Vagina (tissue), 2 donors: ENCODE results near the gene KRT75. TPM values are rescaled to one million over a fixed set of nuclear protein-coding genes. Genes with fewer than 3 reads are reported as not detected.
"Not testable (repeated sequence)": the region's sequence is repeated elsewhere in the genome, so short reads cannot be mapped to it uniquely, and the experiment has no call there.

ENCODE experiments used
- DNase-seq, 2 donors: peaks; one replicate each; pipeline ENCODE4 v3.0.0-alpha.2; 2017; ENCODE audit errors: extremely low spot score in 2 of 2
- H3K27ac ChIP-seq: fragments of 200-600 bp; sonication (generic); one replicate; pipeline ENCODE4 v1.5.1; 2019
- H3K27me3 ChIP-seq: fragments of 200-600 bp; sonication (generic); one replicate; pipeline ENCODE4 v1.5.1; 2019
- H3K36me3 ChIP-seq, 2 donors: fragments of 200-600 bp; sonication (generic); one replicate each; pipeline ENCODE4 v1.5.1; 2017 to 2019
- H3K4me1 ChIP-seq: fragments of 200-600 bp; sonication (generic); one replicate; pipeline ENCODE4 v1.5.1; 2019
- H3K4me3 ChIP-seq, 2 donors: fragments of 200-600 bp; sonication (generic); 1 replicate in 1 of 2; 2 replicates in 1 of 2; pipeline ENCODE4 v1.5.1; 2016 to 2019
- H3K9me3 ChIP-seq: fragments of 200-600 bp; sonication (generic); one replicate; pipeline ENCODE4 v1.5.1; 2019
- POLR2A ChIP-seq, 2 donors: fragments of 450-650 bp; IDR thresholded peaks; one replicate each; pipeline ENCODE4 v1.6.1; 2017; ENCODE audit warnings: antibody characterized with exemption in 2 of 2, mild to moderate bottlenecking in 2 of 2, moderate library complexity in 2 of 2
- POLR2AphosphoS5 ChIP-seq, 2 donors: sonication (generic); formaldehyde crosslinking; IDR thresholded peaks; one replicate each; pipeline ENCODE4 v1.9.0; 2017; ENCODE audit warnings: antibody characterized with exemption in 2 of 2, mild to moderate bottlenecking in 2 of 2, low read depth in 1 of 2; ENCODE audit not compliant: insufficient read depth in 1 of 2
- intact Hi-C: fragments of 100-400 bp; cut with DNase I; formaldehyde crosslinking; loops from one replicate; pipeline ENCODE4 v1.15.1; 2023
- total RNA-seq: library from RNA; depleted of rRNA; stranded (reverse); fragments of >200 nt; gene quantifications from one replicate; pipeline ENCODE4 v1.2.3, GENCODE V29; 2016
- TF ChIP-seq, protein P1 (sequence below), 3 experiments: fragments of 450-650 bp in 2 of 3; fragments of 200-600 bp in 1 of 3; sonication (generic) in 1 of 3; IDR thresholded peaks; one replicate each; pipeline ENCODE4 v1.5.1; 2017 to 2019; ENCODE audit warnings: antibody characterized with exemption in 3 of 3, mild to moderate bottlenecking in 2 of 3, moderate library complexity in 2 of 3

The KRT75 gene
- total RNA-seq, 1 donor from 2014 or later, result not detected

DNA sequence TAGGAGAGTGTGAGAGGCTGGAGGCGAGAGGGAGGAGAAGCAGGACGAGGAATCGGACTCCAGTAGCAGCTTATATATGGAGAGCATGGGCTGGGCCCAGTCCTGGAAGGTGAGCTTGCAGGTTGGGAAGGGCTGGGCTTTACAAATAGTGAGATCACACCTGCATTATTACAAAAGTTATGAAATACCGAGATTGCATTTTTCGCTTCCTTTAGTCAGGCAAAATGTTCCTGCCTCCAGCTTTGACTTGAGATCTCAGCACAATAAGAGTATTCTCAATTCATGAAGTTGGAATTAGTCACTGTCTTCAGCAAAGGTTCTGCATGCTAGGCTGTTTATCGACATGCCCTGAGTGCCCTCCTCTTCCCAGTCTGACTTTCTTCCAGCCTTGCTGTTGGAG lies 17.9 kb upstream of the KRT75 start, which contains the start of gene KRT6B:
TSS of gene KRT6B (minus strand) at position 46 of the 400 bp plus-strand sequence. CDS start 68 bp downstream, outside the sequence.
- no peak for DNase-seq
- Histone ChIP-seq H3K27ac (no peak within 1 kb of the TSS), H3K9me3 (no peaks in the 10 kb centered on the region), H3K4me1 (no peaks in the 10 kb centered on the region), H3K36me3 (no peaks in the 10 kb centered on the region), H3K4me3 (no peak within 1 kb of the TSS), H3K27me3 (no peaks in the 10 kb centered on the region)
- intact Hi-C loops, result no loop called here
- TF ChIP-seq POLR2A (IDR thresholded peaks at IDR 0.05) (no peak), POLR2AphosphoS5 (IDR thresholded peaks at IDR 0.05; ENCODE audit: insufficient read depth in 1 of 2, low read depth in 1 of 2) (no peak)
- TF ChIP-seq, protein P1, sequence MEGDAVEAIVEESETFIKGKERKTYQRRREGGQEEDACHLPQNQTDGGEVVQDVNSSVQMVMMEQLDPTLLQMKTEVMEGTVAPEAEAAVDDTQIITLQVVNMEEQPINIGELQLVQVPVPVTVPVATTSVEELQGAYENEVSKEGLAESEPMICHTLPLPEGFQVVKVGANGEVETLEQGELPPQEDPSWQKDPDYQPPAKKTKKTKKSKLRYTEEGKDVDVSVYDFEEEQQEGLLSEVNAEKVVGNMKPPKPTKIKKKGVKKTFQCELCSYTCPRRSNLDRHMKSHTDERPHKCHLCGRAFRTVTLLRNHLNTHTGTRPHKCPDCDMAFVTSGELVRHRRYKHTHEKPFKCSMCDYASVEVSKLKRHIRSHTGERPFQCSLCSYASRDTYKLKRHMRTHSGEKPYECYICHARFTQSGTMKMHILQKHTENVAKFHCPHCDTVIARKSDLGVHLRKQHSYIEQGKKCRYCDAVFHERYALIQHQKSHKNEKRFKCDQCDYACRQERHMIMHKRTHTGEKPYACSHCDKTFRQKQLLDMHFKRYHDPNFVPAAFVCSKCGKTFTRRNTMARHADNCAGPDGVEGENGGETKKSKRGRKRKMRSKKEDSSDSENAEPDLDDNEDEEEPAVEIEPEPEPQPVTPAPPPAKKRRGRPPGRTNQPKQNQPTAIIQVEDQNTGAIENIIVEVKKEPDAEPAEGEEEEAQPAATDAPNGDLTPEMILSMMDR (IDR thresholded peaks at IDR 0.05), result no peak

DNA sequence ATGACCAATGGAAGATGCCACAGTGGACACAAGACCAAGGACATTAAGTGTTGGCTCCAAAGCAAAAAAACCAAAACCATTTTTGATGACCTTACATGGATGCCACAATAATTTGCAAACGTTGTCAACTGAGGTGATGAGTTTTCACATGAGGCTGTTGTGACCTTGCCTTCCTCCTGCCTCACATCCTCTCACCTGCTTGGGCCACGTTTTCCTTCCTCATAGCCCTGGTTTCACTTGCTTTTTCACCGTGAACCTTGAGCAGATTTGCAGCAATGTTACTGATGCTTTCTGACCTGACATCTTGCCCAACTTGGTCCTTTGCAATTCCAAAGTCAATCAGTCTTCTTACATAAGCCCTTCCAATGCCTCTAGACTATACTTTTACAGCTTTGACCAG lies 14.1 kb upstream of the KRT75 start:
- Histone ChIP-seq H3K27ac (no peak overlapping the region), H3K4me3 (no peak overlapping the region), H3K9me3 (no peaks in the 10 kb centered on the region), H3K36me3 (no peaks in the 10 kb centered on the region), H3K4me1 (no peaks in the 10 kb centered on the region), H3K27me3 (no peaks in the 10 kb centered on the region)
- TF ChIP-seq POLR2AphosphoS5 (IDR thresholded peaks at IDR 0.05; ENCODE audit: insufficient read depth in 1 of 2, low read depth in 1 of 2) (no peak), POLR2A (IDR thresholded peaks at IDR 0.05) (no peak)
- TF ChIP-seq, protein P1 (IDR thresholded peaks at IDR 0.05), result no peak
- DNase-seq, result no peak
- intact Hi-C loops, result no loop called here

DNA sequence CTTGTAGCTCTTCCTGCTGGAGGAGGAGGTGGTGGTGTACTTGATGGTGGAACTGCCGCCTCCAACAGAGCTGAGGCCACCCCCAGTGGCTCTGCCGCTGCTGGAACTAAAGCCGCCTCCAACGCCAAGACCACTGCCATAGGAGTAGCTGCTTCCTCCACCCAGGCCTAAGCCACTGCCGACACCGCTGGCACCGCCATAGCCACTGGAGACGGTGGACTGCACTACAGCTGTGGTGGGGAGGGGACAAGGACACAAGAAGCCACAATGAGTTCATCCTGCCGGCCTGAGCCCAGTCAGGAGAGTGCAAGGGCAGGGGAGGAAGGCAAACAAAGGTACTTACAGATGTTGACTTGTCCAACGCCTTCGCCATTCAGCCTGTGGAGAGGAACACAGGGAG lies 13.0 kb upstream of the KRT75 start:
- H3K27me3 ChIP-seq, H3K4me3 ChIP-seq, H3K9me3 ChIP-seq, DNase-seq, H3K27ac ChIP-seq, H3K4me1 ChIP-seq, H3K36me3 ChIP-seq, intact Hi-C loops: not testable (repeated sequence)

DNA sequence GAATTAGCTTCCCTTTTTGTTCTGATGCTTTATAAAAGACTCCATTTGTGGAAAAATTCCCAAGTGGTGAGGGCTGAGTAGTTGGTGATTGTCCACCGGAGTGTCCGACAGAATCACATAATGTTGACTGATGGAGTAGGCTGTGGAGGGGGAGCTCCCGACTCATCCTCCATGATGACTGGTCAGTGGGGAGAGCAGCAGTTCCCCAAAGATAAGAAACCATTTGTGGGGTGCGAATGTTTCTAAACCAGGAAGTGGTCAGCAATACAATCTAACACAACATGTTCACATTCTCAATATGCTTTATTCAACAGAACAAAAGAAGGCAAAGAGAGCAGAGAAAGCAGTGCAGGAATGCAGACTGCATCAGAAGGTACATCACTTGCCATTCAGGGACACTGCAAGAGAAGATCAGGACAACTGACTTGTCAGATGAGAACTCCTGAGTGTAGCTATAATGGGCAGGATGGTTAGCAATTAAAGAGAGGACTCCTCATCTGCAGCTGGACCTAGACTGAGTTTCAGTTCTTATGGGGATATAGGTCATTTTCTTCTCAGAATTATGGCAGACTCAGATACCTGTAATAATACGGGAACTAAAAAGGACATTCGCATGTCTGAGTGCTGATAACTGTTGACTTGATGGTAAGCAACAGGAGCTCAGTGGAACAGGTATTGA lies 12.3 kb upstream of the KRT75 start:
- no peaks in the 10 kb centered on the region for H3K36me3 ChIP-seq
- no peaks in the 10 kb centered on the region for H3K27me3 ChIP-seq
- intact Hi-C loops, result no loop called here
- DNase-seq, result no peak
- H3K4me3 ChIP-seq, result no peak overlapping the region
- H3K4me1 ChIP-seq, result no peaks in the 10 kb centered on the region
- H3K9me3 ChIP-seq, result no peaks in the 10 kb centered on the region
- TF ChIP-seq, protein P1 (IDR thresholded peaks at IDR 0.05), result no peak
- H3K27ac ChIP-seq, result no peak overlapping the region

DNA sequence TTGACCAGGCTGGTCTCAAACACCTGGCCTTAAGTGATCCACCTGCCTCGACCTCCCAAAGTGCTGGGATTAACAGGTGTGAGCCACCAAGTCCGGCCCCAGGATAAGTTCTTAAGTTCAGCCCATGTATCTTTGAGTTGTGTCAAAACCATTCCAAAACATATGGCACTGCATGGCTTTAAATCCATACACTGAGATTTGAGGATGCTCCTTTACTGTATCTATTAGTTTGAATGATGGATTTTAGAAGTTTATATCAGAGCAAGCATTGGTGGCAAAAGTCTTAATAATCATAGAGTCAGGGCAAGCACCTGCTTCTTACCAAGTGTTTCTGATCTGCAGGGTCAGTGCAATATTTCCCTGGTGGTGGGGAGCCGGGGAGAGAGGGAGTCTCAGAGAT lies 11.7 kb upstream of the KRT75 start:
- Histone ChIP-seq H3K27ac (no peak overlapping the region), H3K4me1 (no peaks in the 10 kb centered on the region), H3K27me3 (no peaks in the 10 kb centered on the region), H3K4me3 (no peak overlapping the region), H3K36me3 (no peaks in the 10 kb centered on the region), H3K9me3 (no peaks in the 10 kb centered on the region)
- TF ChIP-seq POLR2AphosphoS5 (IDR thresholded peaks at IDR 0.05; ENCODE audit: insufficient read depth in 1 of 2, low read depth in 1 of 2) (no peak), POLR2A (IDR thresholded peaks at IDR 0.05) (no peak)
- TF ChIP-seq, protein P1 (IDR thresholded peaks at IDR 0.05), result no peak
- no peak for DNase-seq
- intact Hi-C loops, result no loop called here
